Transverse colon (tissue), 4 donors: ENCODE data around the gene C19orf25.

Experiments used
- CTCF ChIP-seq, 5 experiments: fragments of 200-600 bp in 3 of 5; fragments of 450-650 bp in 2 of 5; sonication (generic) in 3 of 5; IDR thresholded peaks; 1 replicate in 2 of 5; 2 replicates in 3 of 5; pipeline ENCODE4 v1.5.1; 2016 to 2017; ENCODE audit warnings: antibody characterized with exemption in 5 of 5, inconsistent platforms in 3 of 5, mild to moderate bottlenecking in 2 of 5, moderate library complexity in 1 of 5
- POLR2AphosphoS5 ChIP-seq, 3 donors: sonication (generic); formaldehyde crosslinking; IDR thresholded peaks; one replicate each; pipeline ENCODE4 v1.6.1; 2016; ENCODE audit warnings: antibody characterized with exemption in 3 of 3

DNA sequence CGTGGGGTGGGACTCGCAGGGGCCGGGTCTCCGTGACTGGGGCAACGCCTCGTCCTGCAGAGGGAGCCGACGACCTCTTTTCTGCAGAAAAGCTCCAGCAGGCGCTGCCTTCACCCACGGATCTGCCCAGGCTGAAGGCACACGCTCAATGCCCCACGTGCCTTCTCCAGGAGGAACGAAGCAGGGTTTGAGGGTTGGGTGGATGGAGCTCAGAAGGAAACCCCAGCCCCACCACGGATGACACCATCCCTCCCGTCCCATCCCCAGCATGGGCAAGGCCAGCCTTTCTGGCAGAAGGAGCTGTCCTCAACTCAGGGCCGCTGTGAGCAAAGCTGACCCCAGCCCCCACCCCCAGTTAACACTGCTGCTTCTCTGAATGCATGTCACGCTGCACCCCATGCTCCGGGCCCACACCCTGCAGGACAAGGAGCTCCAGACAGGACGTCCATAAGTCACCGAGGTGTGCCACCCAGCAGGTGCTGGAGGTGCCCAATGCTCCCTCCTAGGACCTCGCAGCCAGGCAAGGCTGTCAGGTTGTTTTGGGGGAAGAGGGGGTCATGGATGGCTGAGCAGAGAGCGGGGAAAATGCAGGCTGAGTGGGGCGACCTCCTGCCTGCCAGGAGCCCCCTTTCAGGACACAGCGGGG lies 7.4 kb downstream of the C19orf25 start:
- TF ChIP-seq POLR2AphosphoS5 (IDR thresholded peaks at IDR 0.05) = no peak
- no peak for TF ChIP-seq CTCF (IDR thresholded peaks at IDR 0.05)
